GM23338 (cell line): Measurements from ENCODE around the gene GRK2.

Experiments
- CREB1 ChIP-seq: fragments of 250-450 bp; sonication (Bioruptor Pico); IDR thresholded peaks from 2 replicates; pipeline ENCODE4 v1.5.0; 2020; ENCODE audit warnings: low read depth, mild to moderate bottlenecking, moderate library complexity
- EZH2 ChIP-seq: fragments of 200-600 bp; sonication (generic); IDR thresholded peaks from one replicate; pipeline ENCODE4 v1.8.0; 2017; ENCODE audit warnings: antibody characterized with exemption, mild to moderate bottlenecking, low read depth; ENCODE audit not compliant: unreplicated experiment
- EZH2phosphoT487 ChIP-seq: fragments of 200-600 bp; sonication (generic); IDR thresholded peaks from one replicate; pipeline ENCODE4 v1.8.1; 2018; ENCODE audit warnings: antibody characterized with exemption; ENCODE audit not compliant: unreplicated experiment
- JUNB ChIP-seq: IDR thresholded peaks from one replicate; pipeline ENCODE4 v1.6.1; 2016; ENCODE audit warnings: antibody characterized with exemption; ENCODE audit not compliant: unreplicated experiment
- POLR2AphosphoS5 ChIP-seq: IDR thresholded peaks from 2 replicates; pipeline ENCODE4 v1.6.1; 2016; ENCODE audit warnings: antibody characterized with exemption, low read depth
- STAT1 ChIP-seq: IDR thresholded peaks from one replicate; pipeline ENCODE4 v1.6.1; 2016; ENCODE audit warnings: antibody characterized with exemption; ENCODE audit not compliant: unreplicated experiment
- TF ChIP-seq, protein P1 (sequence below), 2 experiments: fragments of 200-600 bp in 1 of 2; sonication (generic) in 1 of 2; conservative IDR thresholded peaks; 2 replicates each; pipeline versions ENCODE4 v1.5.1 to v1.6.1; 2016 to 2017; ENCODE audit warnings: antibody characterized with exemption in 2 of 2, low read depth in 2 of 2, mild to moderate bottlenecking in 2 of 2, moderate library complexity in 1 of 2
- TF ChIP-seq, protein P2 (sequence below): IDR thresholded peaks from one replicate; pipeline ENCODE4 v1.6.1; 2018; ENCODE audit warnings: antibody characterized with exemption; ENCODE audit not compliant: unreplicated experiment
- TF ChIP-seq, protein P3 (sequence below): IDR thresholded peaks from 2 replicates; pipeline ENCODE4 v1.6.1; 2016; ENCODE audit warnings: antibody characterized with exemption
- TF ChIP-seq, protein P4 (sequence below): fragments of 250-450 bp; sonication (Bioruptor Pico); IDR thresholded peaks from 2 replicates; pipeline ENCODE4 v1.5.0; 2020; ENCODE audit warnings: mild to moderate bottlenecking, moderate library complexity

DNA sequence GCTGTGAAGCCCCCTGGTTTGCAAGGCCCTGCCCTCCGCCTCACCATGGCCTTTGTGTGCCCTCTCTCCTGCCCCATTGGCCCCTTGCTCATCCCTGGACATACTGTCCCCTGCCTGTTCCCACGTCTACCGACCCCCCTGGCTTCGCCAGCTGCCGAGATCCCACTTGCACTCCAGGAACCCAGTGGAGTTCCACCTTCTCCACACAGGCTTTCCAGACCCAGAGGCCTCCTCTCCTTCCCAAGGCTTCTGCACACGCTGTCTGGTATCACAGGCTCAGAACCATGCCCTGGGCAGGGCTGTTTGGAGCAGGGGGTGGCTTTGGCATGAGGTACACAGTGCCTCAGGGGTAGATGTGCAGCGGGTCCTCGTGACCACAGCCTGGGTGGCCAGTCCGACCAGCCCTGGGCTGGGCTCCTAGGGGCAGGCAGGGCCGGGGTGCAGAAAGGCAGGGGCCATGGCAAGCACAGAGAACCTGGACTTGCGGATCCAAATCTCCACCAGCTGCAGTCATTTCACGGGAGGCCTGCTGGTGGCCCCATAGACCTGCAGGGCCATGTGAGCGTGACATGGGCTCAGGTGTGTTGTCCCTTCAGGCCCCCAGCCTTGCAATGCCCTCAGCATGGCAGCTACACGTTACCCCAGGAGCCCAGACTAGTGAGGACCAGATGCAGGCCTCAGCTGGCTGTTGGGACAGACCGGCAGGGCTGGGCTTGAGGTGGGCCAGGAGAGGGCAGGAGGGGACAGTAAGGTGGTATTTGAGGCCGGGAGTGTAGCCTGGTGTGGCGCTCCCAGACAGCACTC is 9.5 kb downstream of the GRK2 start:
- TF ChIP-seq, protein P1, sequence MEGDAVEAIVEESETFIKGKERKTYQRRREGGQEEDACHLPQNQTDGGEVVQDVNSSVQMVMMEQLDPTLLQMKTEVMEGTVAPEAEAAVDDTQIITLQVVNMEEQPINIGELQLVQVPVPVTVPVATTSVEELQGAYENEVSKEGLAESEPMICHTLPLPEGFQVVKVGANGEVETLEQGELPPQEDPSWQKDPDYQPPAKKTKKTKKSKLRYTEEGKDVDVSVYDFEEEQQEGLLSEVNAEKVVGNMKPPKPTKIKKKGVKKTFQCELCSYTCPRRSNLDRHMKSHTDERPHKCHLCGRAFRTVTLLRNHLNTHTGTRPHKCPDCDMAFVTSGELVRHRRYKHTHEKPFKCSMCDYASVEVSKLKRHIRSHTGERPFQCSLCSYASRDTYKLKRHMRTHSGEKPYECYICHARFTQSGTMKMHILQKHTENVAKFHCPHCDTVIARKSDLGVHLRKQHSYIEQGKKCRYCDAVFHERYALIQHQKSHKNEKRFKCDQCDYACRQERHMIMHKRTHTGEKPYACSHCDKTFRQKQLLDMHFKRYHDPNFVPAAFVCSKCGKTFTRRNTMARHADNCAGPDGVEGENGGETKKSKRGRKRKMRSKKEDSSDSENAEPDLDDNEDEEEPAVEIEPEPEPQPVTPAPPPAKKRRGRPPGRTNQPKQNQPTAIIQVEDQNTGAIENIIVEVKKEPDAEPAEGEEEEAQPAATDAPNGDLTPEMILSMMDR (conservative IDR thresholded peaks at IDR 0.05; ENCODE audit: low read depth in 2 of 2), result no peak
- TF ChIP-seq POLR2AphosphoS5 (no peak), STAT1 (no peak), EZH2phosphoT487 (no peak), EZH2 (no peak), JUNB (no peak), CREB1 (CRISPR knock-in tag) (no peak)
- TF ChIP-seq, protein P2, sequence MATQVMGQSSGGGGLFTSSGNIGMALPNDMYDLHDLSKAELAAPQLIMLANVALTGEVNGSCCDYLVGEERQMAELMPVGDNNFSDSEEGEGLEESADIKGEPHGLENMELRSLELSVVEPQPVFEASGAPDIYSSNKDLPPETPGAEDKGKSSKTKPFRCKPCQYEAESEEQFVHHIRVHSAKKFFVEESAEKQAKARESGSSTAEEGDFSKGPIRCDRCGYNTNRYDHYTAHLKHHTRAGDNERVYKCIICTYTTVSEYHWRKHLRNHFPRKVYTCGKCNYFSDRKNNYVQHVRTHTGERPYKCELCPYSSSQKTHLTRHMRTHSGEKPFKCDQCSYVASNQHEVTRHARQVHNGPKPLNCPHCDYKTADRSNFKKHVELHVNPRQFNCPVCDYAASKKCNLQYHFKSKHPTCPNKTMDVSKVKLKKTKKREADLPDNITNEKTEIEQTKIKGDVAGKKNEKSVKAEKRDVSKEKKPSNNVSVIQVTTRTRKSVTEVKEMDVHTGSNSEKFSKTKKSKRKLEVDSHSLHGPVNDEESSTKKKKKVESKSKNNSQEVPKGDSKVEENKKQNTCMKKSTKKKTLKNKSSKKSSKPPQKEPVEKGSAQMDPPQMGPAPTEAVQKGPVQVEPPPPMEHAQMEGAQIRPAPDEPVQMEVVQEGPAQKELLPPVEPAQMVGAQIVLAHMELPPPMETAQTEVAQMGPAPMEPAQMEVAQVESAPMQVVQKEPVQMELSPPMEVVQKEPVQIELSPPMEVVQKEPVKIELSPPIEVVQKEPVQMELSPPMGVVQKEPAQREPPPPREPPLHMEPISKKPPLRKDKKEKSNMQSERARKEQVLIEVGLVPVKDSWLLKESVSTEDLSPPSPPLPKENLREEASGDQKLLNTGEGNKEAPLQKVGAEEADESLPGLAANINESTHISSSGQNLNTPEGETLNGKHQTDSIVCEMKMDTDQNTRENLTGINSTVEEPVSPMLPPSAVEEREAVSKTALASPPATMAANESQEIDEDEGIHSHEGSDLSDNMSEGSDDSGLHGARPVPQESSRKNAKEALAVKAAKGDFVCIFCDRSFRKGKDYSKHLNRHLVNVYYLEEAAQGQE, result no peak
- TF ChIP-seq, protein P3, sequence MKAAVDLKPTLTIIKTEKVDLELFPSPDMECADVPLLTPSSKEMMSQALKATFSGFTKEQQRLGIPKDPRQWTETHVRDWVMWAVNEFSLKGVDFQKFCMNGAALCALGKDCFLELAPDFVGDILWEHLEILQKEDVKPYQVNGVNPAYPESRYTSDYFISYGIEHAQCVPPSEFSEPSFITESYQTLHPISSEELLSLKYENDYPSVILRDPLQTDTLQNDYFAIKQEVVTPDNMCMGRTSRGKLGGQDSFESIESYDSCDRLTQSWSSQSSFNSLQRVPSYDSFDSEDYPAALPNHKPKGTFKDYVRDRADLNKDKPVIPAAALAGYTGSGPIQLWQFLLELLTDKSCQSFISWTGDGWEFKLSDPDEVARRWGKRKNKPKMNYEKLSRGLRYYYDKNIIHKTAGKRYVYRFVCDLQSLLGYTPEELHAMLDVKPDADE, result no peak
- TF ChIP-seq, protein P4, sequence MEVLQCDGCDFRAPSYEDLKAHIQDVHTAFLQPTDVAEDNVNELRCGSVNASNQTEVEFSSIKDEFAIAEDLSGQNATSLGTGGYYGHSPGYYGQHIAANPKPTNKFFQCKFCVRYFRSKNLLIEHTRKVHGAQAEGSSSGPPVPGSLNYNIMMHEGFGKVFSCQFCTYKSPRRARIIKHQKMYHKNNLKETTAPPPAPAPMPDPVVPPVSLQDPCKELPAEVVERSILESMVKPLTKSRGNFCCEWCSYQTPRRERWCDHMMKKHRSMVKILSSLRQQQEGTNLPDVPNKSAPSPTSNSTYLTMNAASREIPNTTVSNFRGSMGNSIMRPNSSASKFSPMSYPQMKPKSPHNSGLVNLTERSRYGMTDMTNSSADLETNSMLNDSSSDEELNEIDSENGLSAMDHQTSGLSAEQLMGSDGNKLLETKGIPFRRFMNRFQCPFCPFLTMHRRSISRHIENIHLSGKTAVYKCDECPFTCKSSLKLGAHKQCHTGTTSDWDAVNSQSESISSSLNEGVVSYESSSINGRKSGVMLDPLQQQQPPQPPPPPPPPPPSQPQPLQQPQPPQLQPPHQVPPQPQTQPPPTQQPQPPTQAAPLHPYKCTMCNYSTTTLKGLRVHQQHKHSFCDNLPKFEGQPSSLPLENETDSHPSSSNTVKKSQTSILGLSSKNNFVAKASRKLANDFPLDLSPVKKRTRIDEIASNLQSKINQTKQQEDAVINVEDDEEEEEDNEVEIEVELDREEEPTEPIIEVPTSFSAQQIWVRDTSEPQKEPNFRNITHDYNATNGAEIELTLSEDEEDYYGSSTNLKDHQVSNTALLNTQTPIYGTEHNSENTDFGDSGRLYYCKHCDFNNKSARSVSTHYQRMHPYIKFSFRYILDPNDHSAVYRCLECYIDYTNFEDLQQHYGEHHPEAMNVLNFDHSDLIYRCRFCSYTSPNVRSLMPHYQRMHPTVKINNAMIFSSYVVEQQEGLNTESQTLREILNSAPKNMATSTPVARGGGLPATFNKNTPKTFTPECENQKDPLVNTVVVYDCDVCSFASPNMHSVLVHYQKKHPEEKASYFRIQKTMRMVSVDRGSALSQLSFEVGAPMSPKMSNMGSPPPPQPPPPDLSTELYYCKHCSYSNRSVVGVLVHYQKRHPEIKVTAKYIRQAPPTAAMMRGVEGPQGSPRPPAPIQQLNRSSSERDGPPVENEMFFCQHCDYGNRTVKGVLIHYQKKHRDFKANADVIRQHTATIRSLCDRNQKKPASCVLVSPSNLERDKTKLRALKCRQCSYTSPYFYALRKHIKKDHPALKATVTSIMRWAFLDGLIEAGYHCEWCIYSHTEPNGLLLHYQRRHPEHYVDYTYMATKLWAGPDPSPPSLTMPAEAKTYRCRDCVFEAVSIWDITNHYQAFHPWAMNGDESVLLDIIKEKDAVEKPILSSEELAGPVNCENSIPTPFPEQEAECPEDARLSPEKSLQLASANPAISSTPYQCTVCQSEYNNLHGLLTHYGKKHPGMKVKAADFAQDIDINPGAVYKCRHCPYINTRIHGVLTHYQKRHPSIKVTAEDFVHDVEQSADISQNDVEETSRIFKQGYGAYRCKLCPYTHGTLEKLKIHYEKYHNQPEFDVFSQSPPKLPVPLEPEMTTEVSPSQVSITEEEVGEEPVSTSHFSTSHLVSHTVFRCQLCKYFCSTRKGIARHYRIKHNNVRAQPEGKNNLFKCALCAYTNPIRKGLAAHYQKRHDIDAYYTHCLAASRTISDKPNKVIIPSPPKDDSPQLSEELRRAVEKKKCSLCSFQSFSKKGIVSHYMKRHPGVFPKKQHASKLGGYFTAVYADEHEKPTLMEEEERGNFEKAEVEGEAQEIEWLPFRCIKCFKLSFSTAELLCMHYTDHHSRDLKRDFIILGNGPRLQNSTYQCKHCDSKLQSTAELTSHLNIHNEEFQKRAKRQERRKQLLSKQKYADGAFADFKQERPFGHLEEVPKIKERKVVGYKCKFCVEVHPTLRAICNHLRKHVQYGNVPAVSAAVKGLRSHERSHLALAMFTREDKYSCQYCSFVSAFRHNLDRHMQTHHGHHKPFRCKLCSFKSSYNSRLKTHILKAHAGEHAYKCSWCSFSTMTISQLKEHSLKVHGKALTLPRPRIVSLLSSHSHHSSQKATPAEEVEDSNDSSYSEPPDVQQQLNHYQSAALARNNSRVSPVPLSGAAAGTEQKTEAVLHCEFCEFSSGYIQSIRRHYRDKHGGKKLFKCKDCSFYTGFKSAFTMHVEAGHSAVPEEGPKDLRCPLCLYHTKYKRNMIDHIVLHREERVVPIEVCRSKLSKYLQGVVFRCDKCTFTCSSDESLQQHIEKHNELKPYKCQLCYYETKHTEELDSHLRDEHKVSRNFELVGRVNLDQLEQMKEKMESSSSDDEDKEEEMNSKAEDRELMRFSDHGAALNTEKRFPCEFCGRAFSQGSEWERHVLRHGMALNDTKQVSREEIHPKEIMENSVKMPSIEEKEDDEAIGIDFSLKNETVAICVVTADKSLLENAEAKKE (CRISPR knock-in tag), result no peak
